ENCODE measurements around the gene GARIN3. TPM values are rescaled to one million over a fixed set of nuclear protein-coding genes. Genes with fewer than 3 reads are reported as not detected.
"Not testable (repeated sequence)": the region's sequence is repeated elsewhere in the genome, so short reads cannot be mapped to it uniquely, and the experiment has no call there.

Gene GARIN3
- total RNA-seq, 1 experiment from 2014 or later = not detected

DNA sequence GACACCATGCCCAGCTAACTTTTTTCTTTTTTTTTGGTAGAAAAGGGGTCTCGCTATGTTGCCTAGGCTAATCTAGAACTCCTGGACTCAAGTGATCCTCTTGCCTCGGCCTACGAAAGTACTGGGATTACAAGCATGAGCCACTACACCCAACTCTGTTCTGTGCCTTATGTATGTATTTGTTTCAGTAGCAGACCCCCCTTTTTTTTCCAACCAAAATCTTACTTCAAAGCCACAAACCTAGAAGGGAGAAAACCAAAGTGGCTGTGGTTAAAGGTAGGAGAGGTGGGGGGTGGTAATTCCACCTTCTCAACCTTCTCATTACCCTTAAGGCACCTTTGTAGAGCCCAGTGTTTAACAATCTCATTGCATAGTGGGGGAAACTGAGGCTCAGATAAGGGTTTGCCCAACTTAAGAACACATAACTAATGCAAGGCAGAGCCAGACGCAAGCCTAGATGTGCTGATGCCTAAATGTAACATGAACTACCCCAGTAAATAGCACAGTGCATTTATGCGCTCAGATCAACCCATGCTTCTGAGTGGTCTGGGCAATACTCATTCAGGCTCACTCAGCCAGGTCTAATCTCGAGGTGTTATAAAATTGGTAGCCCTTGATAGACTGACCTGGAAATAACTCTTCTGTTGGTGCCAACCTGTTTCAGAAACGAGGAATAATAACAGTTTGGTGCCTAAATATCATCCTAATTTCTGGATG, 47.6 kb upstream of the GARIN3 start:
- no TSS peak for BruUV-seq (replicated peaks)
- Mint-ChIP-seq H3K4me3 (ENCODE audit: low read depth, unreplicated experiment) (no peak overlapping the region), H3K27me3 (ENCODE audit: unreplicated experiment) (peaks cover 2% of the 10 kb centered on the region), H3K9me3 (ENCODE audit: low read depth, unreplicated experiment) (no peaks in the 10 kb centered on the region), H3K36me3 (ENCODE audit: insufficient read depth, unreplicated experiment) (no peaks in the 10 kb centered on the region), H3K27ac (ENCODE audit: unreplicated experiment) (no peak overlapping the region), H3K4me1 (ENCODE audit: low read depth, unreplicated experiment) (peaks cover 16% of the 10 kb centered on the region)
- intact Hi-C loops (cut with micrococcal nuclease; ENCODE audit: unreplicated experiment) = no loop called here
- DNase-seq = no peak
- TF ChIP-seq, protein P1, sequence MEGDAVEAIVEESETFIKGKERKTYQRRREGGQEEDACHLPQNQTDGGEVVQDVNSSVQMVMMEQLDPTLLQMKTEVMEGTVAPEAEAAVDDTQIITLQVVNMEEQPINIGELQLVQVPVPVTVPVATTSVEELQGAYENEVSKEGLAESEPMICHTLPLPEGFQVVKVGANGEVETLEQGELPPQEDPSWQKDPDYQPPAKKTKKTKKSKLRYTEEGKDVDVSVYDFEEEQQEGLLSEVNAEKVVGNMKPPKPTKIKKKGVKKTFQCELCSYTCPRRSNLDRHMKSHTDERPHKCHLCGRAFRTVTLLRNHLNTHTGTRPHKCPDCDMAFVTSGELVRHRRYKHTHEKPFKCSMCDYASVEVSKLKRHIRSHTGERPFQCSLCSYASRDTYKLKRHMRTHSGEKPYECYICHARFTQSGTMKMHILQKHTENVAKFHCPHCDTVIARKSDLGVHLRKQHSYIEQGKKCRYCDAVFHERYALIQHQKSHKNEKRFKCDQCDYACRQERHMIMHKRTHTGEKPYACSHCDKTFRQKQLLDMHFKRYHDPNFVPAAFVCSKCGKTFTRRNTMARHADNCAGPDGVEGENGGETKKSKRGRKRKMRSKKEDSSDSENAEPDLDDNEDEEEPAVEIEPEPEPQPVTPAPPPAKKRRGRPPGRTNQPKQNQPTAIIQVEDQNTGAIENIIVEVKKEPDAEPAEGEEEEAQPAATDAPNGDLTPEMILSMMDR (IDR thresholded peaks at IDR 0.05; ENCODE audit: unreplicated experiment) = no peak
- CTCF ChIA-PET = no interaction called here

DNA sequence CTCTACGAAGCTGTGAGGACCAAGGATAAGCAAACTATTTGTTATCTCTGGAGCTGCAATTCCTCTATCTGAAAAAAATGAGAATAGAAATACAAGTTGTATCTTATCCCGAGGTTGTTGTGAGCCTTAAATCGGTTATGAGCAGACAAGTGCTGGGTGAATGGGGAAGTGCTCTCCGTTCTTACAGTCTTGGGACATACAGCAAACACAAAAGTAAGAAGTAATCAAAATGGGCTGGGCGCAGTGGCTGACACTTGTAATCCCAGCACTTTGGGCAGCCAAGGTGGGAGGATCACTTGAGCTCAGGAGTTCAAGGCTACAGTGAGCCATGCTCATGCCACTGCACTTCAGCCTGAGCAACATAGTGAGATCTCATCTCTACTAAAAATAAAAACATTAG, 46.2 kb upstream of the GARIN3 start:
- Mint-ChIP-seq H3K36me3 (ENCODE audit: insufficient read depth, unreplicated experiment) (no peaks in the 10 kb centered on the region), H3K4me1 (ENCODE audit: low read depth, unreplicated experiment) (peaks cover 7% of the 10 kb centered on the region), H3K27ac (ENCODE audit: unreplicated experiment) (no peak overlapping the region), H3K9me3 (ENCODE audit: low read depth, unreplicated experiment) (no peaks in the 10 kb centered on the region), H3K27me3 (ENCODE audit: unreplicated experiment) (peaks cover 14% of the 10 kb centered on the region), H3K4me3 (ENCODE audit: low read depth, unreplicated experiment) (no peak overlapping the region)
- CTCF ChIA-PET = no interaction called here
- no TSS peak for BruUV-seq (replicated peaks)
- TF ChIP-seq, protein P1 (IDR thresholded peaks at IDR 0.05; ENCODE audit: unreplicated experiment) = no peak
- DNase-seq = no peak
- intact Hi-C loops (cut with micrococcal nuclease; ENCODE audit: unreplicated experiment) = no loop called here

DNA sequence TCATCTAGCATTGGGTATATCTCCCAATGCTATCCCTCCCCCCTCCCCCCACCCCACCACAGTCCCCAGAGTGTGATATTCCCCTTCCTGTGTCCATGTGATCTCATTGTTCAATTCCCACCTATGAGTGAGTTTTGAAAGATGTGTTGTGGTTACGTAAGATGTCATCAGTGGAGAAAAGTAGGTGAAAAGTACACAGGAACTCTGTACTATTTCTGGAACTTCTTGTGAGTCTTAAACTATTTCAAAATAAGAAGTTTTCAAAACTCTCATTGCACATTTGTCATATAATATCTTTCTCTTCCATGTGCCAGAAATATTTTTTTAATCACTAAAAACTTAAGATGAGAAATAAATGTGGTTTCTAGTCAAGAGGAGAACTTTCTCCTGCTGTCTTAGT, 44.6 kb upstream of the GARIN3 start:
- H3K4me3 Mint-ChIP-seq (ENCODE audit: low read depth, unreplicated experiment) = not testable (repeated sequence)

DNA sequence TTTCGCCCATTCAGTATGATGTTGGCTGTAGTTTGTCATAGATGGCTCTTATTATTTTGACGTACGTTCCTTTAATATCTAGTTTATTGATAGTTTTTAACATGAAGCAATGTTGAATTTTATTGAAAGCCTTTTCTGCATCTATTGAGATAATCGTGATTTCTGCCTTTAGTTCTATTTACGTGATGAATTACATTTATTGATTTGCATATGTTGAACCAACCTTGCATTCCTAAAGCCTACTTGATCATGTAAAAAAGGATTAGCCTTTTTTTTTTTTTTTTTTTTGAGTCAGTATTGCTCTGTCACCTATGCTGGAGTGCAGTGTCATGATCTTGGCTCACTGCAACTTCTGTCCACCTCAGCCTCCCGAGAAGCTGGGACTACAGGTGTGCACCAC, 39.6 kb upstream of the GARIN3 start:
- no peak for DNase-seq
- Mint-ChIP-seq H3K9me3 (ENCODE audit: low read depth, unreplicated experiment) (peaks cover 3% of the 10 kb centered on the region), H3K4me3 (ENCODE audit: low read depth, unreplicated experiment) (no peak overlapping the region), H3K27ac (ENCODE audit: unreplicated experiment) (no peak overlapping the region), H3K4me1 (ENCODE audit: low read depth, unreplicated experiment) (no peaks in the 10 kb centered on the region), H3K27me3 (ENCODE audit: unreplicated experiment) (peaks cover 34% of the 10 kb centered on the region), H3K36me3 (ENCODE audit: insufficient read depth, unreplicated experiment) (no peaks in the 10 kb centered on the region)
- CTCF ChIA-PET = no interaction called here
- intact Hi-C loops (cut with micrococcal nuclease; ENCODE audit: unreplicated experiment) = no loop called here
- TF ChIP-seq, protein P1 (IDR thresholded peaks at IDR 0.05; ENCODE audit: unreplicated experiment) = no peak
- BruUV-seq (replicated peaks) = no TSS peak

More for the DNA sequence above, 44.6 kb upstream of the GARIN3 start:
- H3K9me3 Mint-ChIP-seq (ENCODE audit: low read depth, unreplicated experiment); DNase-seq; H3K27ac Mint-ChIP-seq (ENCODE audit: unreplicated experiment); CTCF ChIA-PET; intact Hi-C loops (cut with micrococcal nuclease; ENCODE audit: unreplicated experiment); H3K4me1 Mint-ChIP-seq (ENCODE audit: low read depth, unreplicated experiment); BruUV-seq (replicated peaks); H3K36me3 Mint-ChIP-seq (ENCODE audit: insufficient read depth, unreplicated experiment): not testable (repeated sequence)
- peaks cover 14% of the 10 kb centered on the region for H3K27me3 Mint-ChIP-seq (ENCODE audit: unreplicated experiment)

DNA sequence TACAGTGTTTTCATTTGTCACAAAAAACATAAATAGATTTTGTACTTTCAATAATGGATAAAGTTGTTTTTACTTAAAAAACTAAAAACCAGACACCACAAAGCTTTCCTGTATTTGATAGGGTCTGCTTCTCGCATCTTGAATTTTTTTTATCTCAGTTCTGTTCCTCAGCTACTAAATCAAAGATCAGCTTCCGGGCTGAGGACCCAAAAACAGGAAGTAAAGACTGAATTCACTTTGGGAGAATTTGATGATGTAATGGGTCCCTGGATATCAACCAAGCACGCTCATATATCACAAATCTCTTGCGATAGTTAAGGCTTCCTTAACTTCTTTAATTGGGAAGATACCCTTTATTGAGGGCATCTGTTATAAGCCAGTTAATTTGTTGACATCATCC, 38.7 kb upstream of the GARIN3 start:
- CTCF ChIA-PET = no interaction called here
- intact Hi-C loops (cut with micrococcal nuclease; ENCODE audit: unreplicated experiment) = no loop called here

More for the DNA sequence above, 38.7 kb upstream of the GARIN3 start:
- BruUV-seq (replicated peaks) = no TSS peak
- H3K4me1 Mint-ChIP-seq (ENCODE audit: low read depth, unreplicated experiment) = no peaks in the 10 kb centered on the region
- DNase-seq = no peak
- TF ChIP-seq, protein P1 (IDR thresholded peaks at IDR 0.05; ENCODE audit: unreplicated experiment) = no peak
- peaks cover 3% of the 10 kb centered on the region for H3K9me3 Mint-ChIP-seq (ENCODE audit: low read depth, unreplicated experiment)
- no peak overlapping the region for H3K27ac Mint-ChIP-seq (ENCODE audit: unreplicated experiment)
- no peaks in the 10 kb centered on the region for H3K36me3 Mint-ChIP-seq (ENCODE audit: insufficient read depth, unreplicated experiment)
- H3K4me3 Mint-ChIP-seq (ENCODE audit: low read depth, unreplicated experiment) = no peak overlapping the region
- H3K27me3 Mint-ChIP-seq (ENCODE audit: unreplicated experiment) = peaks cover 41% of the 10 kb centered on the region

Data from Calu3 (cell line).